ENCODE measurements around the gene MYO16. TPM values are rescaled to one million over a fixed set of nuclear protein-coding genes. Genes with fewer than 3 reads are reported as not detected.

The MYO16 gene
- total RNA-seq, 4 donors from 2014 or later = 0.06 to 0.07 TPM; not detected in 2

- WGBS, 2 donors = 68 to 72% methylated on average over 2 of the region's 2 CpGs
- H3K4me3 ChIP-seq (ENCODE audit: low read depth, poor library complexity, severe bottlenecking) = no peak overlapping the region
- no peak for DNase-seq (ENCODE audit: low spot score in 2 of 2)
- TF ChIP-seq CTCF (IDR thresholded peaks at IDR 0.05) (no peak), POLR2A (IDR thresholded peaks at IDR 0.05) (no peak)
- intact Hi-C loops (cut with DNase I; ENCODE audit: low total_unique reads) = no loop called here
These were observed 113.5 kb downstream of the MYO16 start for GRCh38 chr13:108742701-108743451.

- 91 to 93% methylated on average over 4 of the region's 4 CpGs for WGBS, 2 donors
- TF ChIP-seq POLR2A (IDR thresholded peaks at IDR 0.05) = no peak
- TF ChIP-seq CTCF (IDR thresholded peaks at IDR 0.05) = no peak
These were observed 114.1 kb downstream of the MYO16 start for GRCh38 chr13:108743522-108743921.

GRCh38 chr13:108747843-108748242 is 118.4 kb downstream of the MYO16 start:
- no peak for DNase-seq (ENCODE audit: low spot score in 2 of 2)
- TF ChIP-seq POLR2A (IDR thresholded peaks at IDR 0.05) (no peak), CTCF (IDR thresholded peaks at IDR 0.05) (no peak)
- H3K4me3 ChIP-seq (ENCODE audit: low read depth, poor library complexity, severe bottlenecking) = no peak overlapping the region
- intact Hi-C loops (cut with DNase I; ENCODE audit: low total_unique reads) = no loop called here
- 78 to 87% methylated on average over 1 of the region's 1 CpG for WGBS, 2 donors

More at GRCh38 chr13:108743522-108743921, 114.1 kb downstream of the MYO16 start:
- intact Hi-C loops (cut with DNase I; ENCODE audit: low total_unique reads) = no loop called here
- no peak for DNase-seq (ENCODE audit: low spot score in 2 of 2)
- H3K4me3 ChIP-seq (ENCODE audit: low read depth, poor library complexity, severe bottlenecking) = no peak overlapping the region

- no peak for TF ChIP-seq POLR2A (IDR thresholded peaks at IDR 0.05)
- no peak overlapping the region for H3K4me3 ChIP-seq (ENCODE audit: low read depth, poor library complexity, severe bottlenecking)
- no peak for DNase-seq (ENCODE audit: low spot score in 2 of 2)
- intact Hi-C loops (cut with DNase I; ENCODE audit: low total_unique reads) = no loop called here
- 57 to 63% methylated on average over 4 of the region's 4 CpGs for WGBS, 2 donors
These were observed 122.9 kb downstream of the MYO16 start for GRCh38 chr13:108752276-108752675.

- H3K4me3 ChIP-seq (ENCODE audit: low read depth, poor library complexity, severe bottlenecking) = no peak overlapping the region
- no peak for DNase-seq (ENCODE audit: low spot score in 2 of 2)
- intact Hi-C loops (cut with DNase I; ENCODE audit: low total_unique reads) = no loop called here
- TF ChIP-seq CTCF (IDR thresholded peaks at IDR 0.05) (no peak), POLR2A (IDR thresholded peaks at IDR 0.05) (no peak)
These were observed 125.7 kb downstream of the MYO16 start for GRCh38 chr13:108755083-108755482.

GRCh38 chr13:108760129-108760528 is 130.7 kb downstream of the MYO16 start:
- 74 to 89% methylated on average over 1 of the region's 1 CpG for WGBS, 2 donors
- intact Hi-C loops (cut with DNase I; ENCODE audit: low total_unique reads) = no loop called here
- DNase-seq (ENCODE audit: low spot score in 2 of 2) = no peak

More at GRCh38 chr13:108760129-108760528, 130.7 kb downstream of the MYO16 start:
- no peak for TF ChIP-seq POLR2A (IDR thresholded peaks at IDR 0.05)
- TF ChIP-seq CTCF (IDR thresholded peaks at IDR 0.05) = no peak
- no peak overlapping the region for H3K4me3 ChIP-seq (ENCODE audit: low read depth, poor library complexity, severe bottlenecking)
